Measurements from ENCODE around the gene SMU1. TPM values are rescaled to one million over a fixed set of nuclear protein-coding genes. Genes with fewer than 3 reads are reported as not detected.
"Not testable (repeated sequence)": the region's sequence is repeated elsewhere in the genome, so short reads cannot be mapped to it uniquely, and the experiment has no call there.

SMU1 gene
- total RNA-seq, 3 donors from 2014 or later = 15.5 to 23.6 (median 17.1) TPM

DNA sequence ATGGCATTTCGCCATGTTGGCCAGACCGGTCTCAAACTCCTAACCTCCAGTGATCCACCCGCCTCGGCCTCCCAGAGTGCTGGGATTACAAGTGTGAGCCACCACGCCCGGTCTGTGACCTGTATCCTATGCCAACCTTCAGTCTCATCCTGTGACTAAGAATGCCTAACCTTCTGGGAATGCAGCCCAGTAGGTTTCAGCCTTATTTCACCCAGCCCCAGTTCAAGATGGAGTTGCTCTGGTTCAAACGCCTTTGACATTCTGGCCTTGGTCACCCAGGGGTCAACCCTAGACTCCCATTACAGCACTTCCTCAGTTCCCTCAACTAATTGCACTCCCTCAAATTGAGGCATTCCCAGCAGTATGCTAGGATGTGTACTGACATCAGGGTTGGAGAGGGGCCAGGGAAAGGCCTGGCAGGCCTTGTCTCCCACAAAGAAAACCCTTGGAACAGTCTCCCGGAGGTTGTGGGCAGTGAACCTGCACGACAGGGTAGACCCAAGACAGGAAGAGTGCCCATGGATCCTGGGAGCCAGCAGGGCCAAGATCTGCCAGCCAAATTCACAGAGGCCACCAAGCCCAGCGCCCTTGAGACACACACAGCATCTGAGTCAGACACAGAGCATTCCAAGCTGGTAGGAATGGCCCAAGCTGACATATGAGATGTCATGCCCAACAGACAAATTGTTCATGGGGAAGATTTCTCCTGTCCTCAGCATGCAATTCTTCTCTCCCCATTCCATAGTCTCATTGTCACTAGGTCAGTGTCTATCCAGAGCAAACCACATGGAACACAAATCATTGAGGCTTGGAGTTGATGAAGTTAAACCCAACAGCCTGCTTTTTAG lies 24.9 kb upstream of the SMU1 start:
- ATAC-seq = no peak
- intact Hi-C loops (cut with DNase I, micrococcal nuclease) = no loop called here
- Histone ChIP-seq H3K4me1 (ENCODE audit: low read depth) (no peaks in the 10 kb centered on the region), H3K4me3 (no peak overlapping the region), H3K36me3 (ENCODE audit: low read depth) (no peaks in the 10 kb centered on the region), H3K9me3 (no peaks in the 10 kb centered on the region)
- TF ChIP-seq, protein P1, sequence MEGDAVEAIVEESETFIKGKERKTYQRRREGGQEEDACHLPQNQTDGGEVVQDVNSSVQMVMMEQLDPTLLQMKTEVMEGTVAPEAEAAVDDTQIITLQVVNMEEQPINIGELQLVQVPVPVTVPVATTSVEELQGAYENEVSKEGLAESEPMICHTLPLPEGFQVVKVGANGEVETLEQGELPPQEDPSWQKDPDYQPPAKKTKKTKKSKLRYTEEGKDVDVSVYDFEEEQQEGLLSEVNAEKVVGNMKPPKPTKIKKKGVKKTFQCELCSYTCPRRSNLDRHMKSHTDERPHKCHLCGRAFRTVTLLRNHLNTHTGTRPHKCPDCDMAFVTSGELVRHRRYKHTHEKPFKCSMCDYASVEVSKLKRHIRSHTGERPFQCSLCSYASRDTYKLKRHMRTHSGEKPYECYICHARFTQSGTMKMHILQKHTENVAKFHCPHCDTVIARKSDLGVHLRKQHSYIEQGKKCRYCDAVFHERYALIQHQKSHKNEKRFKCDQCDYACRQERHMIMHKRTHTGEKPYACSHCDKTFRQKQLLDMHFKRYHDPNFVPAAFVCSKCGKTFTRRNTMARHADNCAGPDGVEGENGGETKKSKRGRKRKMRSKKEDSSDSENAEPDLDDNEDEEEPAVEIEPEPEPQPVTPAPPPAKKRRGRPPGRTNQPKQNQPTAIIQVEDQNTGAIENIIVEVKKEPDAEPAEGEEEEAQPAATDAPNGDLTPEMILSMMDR (IDR thresholded peaks at IDR 0.05) = no peak
- no peak for DNase-seq

DNA sequence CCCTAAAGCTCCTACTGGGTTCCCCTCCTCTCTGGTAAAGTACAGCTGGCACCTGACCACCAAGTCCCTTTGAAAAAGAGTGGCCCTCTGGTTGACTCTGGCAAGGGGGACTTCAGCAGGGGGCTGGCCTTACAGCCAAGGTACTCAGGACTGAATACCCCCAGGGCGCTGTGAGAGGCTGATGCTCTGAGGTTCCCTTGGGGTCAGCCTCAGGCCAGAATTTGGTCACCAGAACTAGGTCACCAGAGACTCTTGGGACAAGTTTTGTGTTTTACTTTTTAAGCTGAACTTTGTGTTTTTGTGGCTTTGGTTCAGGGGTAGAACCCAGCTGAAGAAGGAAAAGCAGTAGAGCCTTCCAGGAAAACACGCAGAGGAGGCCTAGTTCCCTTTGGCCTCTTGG lies 23.3 kb upstream of the SMU1 start:
- H3K4me3 ChIP-seq = no peak overlapping the region
- no peaks in the 10 kb centered on the region for H3K4me1 ChIP-seq (ENCODE audit: low read depth)
- no peaks in the 10 kb centered on the region for H3K9me3 ChIP-seq
- DNase-seq = no peak
- no peaks in the 10 kb centered on the region for H3K36me3 ChIP-seq (ENCODE audit: low read depth)
- TF ChIP-seq, protein P1 (IDR thresholded peaks at IDR 0.05) = no peak
- ATAC-seq = no peak
- intact Hi-C loops (cut with DNase I, micrococcal nuclease) = no loop called here

DNA sequence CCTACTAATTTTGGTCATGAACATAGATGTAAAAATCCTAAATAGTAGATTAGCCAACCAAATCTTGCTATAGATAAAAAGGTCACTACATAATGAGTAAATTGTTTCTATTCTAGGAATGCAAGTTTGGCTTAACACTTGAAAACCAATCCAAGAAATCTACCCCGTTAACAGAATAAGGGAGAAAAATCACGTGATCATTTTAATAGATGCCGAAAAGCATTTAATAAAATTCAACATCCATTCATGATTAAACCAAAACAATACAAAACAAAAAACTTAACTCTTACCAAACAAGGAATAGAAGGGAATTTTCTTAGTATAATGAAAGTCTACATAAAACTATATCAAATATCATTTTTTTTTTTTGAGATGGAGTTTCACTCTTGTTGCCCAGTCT lies 20.7 kb upstream of the SMU1 start:
- DNase-seq (no peak), ATAC-seq (no peak)
- intact Hi-C loops (cut with DNase I, micrococcal nuclease) = no loop called here
- Histone ChIP-seq H3K4me3 (no peak overlapping the region), H3K36me3 (ENCODE audit: low read depth) (no peaks in the 10 kb centered on the region), H3K4me1 (ENCODE audit: low read depth) (no peaks in the 10 kb centered on the region), H3K9me3 (no peaks in the 10 kb centered on the region)
- TF ChIP-seq, protein P1 (IDR thresholded peaks at IDR 0.05) = no peak

DNA sequence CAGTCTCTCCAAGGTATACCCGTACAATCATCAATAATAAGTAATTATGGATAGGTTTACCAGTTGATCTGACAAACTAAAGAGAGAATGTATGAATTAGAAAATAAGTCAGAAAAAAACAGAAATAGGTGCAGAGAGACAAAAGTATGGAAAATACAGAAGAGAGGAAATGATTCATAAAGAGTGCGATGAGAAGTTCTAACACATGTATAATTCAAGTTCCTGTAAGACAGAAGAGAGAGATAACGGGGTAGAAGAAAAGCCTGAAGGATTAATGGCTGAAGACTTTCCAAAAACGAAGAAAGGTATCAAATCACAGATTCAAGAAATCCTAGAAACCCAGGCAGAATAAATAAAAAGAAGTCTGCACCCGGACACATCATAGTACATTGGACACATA lies 16.2 kb upstream of the SMU1 start:
- Histone ChIP-seq H3K4me3 (no peak overlapping the region), H3K36me3 (ENCODE audit: low read depth) (no peaks in the 10 kb centered on the region), H3K4me1 (ENCODE audit: low read depth) (no peaks in the 10 kb centered on the region), H3K9me3 (no peaks in the 10 kb centered on the region)
- ATAC-seq (no peak), DNase-seq (no peak)
- intact Hi-C loops (cut with DNase I, micrococcal nuclease) = no loop called here
- TF ChIP-seq, protein P1 (IDR thresholded peaks at IDR 0.05) = no peak

DNA sequence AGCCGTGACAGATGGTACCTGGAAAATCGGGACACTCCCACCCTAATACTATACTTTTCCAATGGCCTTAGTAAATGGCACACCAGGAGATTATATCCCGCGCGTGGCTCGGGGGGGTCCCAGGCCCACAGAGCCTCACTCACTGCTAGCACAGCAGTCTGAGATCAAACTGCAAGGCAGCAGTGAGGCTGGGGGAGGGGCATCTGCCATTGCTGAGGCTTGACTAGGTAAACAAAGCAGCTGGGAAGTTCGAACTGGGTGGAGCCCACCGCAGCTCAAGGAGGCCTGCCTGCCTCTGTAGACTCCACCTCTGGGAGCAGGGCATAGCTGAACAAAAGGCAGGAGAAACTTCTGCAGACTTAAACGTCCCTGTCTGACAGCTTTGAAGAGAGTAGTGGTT lies 9.2 kb upstream of the SMU1 start:
- H3K4me1 ChIP-seq (ENCODE audit: low read depth); ATAC-seq; DNase-seq; H3K4me3 ChIP-seq; H3K9me3 ChIP-seq; H3K36me3 ChIP-seq (ENCODE audit: low read depth); intact Hi-C loops (cut with DNase I, micrococcal nuclease): not testable (repeated sequence)

DNA sequence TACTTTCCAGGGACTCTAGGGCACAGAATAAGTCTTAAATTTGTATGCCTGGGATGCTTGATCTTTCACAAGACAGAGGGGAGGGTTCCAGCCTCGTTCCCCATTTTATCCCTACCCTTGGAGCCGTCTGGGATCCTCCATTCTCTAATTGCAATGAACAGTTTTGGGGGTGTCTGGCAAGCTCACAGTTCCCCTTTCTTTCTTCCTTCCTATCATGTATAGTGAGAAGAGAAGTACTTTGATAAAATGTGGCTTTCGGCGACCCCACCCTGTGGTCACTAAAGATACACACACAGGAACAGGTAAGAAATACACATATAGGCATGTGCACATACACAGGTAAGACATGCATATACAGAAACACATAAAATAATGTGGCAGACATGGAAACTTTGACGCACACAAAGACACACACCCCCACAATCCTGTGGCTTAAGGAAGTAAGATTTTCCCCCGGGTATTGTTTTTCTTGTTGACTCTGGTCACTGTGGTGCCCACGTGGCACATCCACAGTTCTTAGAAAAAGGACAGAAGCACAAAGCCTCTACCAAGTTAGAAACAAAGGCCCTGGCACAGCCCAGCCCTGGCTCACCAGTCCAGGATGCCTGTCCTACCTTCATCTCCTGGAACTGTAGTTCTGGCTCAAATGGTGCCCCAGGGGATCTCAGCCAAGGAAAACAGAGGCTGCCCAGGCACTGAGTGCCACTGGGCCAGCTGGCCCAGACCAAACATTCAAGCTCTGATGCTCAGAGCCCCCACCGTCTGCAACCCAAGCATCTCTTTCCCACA lies 6.3 kb upstream of the SMU1 start:
- DNase-seq (no peak), ATAC-seq (peak; percentile 29)
- Histone ChIP-seq H3K9me3 (no peaks in the 10 kb centered on the region), H3K36me3 (ENCODE audit: low read depth) (no peaks in the 10 kb centered on the region), H3K4me3 (no peak overlapping the region), H3K4me1 (ENCODE audit: low read depth) (peaks cover 3% of the 10 kb centered on the region)
- intact Hi-C loops (cut with DNase I, micrococcal nuclease) = loop anchor here in 1 of 2 donors (5.0 kb wide), 1 partner anchor 145 kb away; no protein-coding TSS in a partner anchor
- TF ChIP-seq, protein P1 (IDR thresholded peaks at IDR 0.05) = no peak
